Measurements from ENCODE around the gene SEMA5A.

DNA sequence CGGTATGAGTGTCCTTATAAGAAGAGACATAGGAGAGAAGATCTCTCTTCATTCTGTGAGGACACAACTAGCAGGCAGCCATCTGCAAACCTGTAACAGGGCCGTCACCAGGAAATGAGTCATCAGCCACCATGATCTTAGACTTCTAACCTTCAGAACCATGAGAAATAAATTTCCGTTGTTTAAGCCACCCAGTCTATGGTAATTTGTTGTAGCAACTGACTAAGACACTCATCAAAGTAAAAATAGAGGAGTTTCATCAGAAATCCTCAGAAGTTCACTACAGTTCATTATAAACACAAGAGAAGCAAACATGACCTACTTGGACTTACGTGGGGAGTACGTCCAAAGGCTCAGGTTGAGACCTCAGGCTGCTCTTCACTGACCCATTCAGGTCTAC, 357.7 kb downstream of the SEMA5A start:
- TF ChIP-seq, protein P1, sequence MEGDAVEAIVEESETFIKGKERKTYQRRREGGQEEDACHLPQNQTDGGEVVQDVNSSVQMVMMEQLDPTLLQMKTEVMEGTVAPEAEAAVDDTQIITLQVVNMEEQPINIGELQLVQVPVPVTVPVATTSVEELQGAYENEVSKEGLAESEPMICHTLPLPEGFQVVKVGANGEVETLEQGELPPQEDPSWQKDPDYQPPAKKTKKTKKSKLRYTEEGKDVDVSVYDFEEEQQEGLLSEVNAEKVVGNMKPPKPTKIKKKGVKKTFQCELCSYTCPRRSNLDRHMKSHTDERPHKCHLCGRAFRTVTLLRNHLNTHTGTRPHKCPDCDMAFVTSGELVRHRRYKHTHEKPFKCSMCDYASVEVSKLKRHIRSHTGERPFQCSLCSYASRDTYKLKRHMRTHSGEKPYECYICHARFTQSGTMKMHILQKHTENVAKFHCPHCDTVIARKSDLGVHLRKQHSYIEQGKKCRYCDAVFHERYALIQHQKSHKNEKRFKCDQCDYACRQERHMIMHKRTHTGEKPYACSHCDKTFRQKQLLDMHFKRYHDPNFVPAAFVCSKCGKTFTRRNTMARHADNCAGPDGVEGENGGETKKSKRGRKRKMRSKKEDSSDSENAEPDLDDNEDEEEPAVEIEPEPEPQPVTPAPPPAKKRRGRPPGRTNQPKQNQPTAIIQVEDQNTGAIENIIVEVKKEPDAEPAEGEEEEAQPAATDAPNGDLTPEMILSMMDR (IDR thresholded peaks at IDR 0.05) = no peak
- TF ChIP-seq FOXJ3 (CRISPR knock-in tag; IDR thresholded peaks at IDR 0.05) (no peak), TAF1 (IDR thresholded peaks at IDR 0.05; ENCODE audit: borderline replicate concordance, low read depth, low read length) (no peak), SMC3 (IDR thresholded peaks at IDR 0.05; ENCODE audit: low read depth, low read length) (no peak), ELF1 (IDR thresholded peaks at IDR 0.05) (no peak), EP300 (IDR thresholded peaks at IDR 0.05; ENCODE audit: borderline replicate concordance in 1 of 2, low read depth in 1 of 2, low read length in 1 of 2) (no peak), RAD21 (IDR thresholded peaks at IDR 0.05; ENCODE audit: low read length) (no peak), FOSL2 (IDR thresholded peaks at IDR 0.05; ENCODE audit: borderline replicate concordance, low read depth) (no peak), MXI1 (IDR thresholded peaks at IDR 0.05; ENCODE audit: low read depth, low read length) (no peak), YY1 (IDR thresholded peaks at IDR 0.05; ENCODE audit: low read depth) (no peak)
- TF ChIP-seq, protein P2, sequence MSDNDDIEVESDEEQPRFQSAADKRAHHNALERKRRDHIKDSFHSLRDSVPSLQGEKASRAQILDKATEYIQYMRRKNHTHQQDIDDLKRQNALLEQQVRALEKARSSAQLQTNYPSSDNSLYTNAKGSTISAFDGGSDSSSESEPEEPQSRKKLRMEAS (IDR thresholded peaks at IDR 0.05; ENCODE audit: low read depth) = no peak
- TF ChIP-seq, protein P3, sequence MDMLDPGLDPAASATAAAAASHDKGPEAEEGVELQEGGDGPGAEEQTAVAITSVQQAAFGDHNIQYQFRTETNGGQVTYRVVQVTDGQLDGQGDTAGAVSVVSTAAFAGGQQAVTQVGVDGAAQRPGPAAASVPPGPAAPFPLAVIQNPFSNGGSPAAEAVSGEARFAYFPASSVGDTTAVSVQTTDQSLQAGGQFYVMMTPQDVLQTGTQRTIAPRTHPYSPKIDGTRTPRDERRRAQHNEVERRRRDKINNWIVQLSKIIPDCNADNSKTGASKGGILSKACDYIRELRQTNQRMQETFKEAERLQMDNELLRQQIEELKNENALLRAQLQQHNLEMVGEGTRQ (IDR thresholded peaks at IDR 0.05; ENCODE audit: borderline replicate concordance, low read depth, low read length) = no peak
- TF ChIP-seq, protein P4, sequence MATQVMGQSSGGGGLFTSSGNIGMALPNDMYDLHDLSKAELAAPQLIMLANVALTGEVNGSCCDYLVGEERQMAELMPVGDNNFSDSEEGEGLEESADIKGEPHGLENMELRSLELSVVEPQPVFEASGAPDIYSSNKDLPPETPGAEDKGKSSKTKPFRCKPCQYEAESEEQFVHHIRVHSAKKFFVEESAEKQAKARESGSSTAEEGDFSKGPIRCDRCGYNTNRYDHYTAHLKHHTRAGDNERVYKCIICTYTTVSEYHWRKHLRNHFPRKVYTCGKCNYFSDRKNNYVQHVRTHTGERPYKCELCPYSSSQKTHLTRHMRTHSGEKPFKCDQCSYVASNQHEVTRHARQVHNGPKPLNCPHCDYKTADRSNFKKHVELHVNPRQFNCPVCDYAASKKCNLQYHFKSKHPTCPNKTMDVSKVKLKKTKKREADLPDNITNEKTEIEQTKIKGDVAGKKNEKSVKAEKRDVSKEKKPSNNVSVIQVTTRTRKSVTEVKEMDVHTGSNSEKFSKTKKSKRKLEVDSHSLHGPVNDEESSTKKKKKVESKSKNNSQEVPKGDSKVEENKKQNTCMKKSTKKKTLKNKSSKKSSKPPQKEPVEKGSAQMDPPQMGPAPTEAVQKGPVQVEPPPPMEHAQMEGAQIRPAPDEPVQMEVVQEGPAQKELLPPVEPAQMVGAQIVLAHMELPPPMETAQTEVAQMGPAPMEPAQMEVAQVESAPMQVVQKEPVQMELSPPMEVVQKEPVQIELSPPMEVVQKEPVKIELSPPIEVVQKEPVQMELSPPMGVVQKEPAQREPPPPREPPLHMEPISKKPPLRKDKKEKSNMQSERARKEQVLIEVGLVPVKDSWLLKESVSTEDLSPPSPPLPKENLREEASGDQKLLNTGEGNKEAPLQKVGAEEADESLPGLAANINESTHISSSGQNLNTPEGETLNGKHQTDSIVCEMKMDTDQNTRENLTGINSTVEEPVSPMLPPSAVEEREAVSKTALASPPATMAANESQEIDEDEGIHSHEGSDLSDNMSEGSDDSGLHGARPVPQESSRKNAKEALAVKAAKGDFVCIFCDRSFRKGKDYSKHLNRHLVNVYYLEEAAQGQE (IDR thresholded peaks at IDR 0.05; ENCODE audit: low read depth, low read length) = no peak
- TF ChIP-seq, protein P5, sequence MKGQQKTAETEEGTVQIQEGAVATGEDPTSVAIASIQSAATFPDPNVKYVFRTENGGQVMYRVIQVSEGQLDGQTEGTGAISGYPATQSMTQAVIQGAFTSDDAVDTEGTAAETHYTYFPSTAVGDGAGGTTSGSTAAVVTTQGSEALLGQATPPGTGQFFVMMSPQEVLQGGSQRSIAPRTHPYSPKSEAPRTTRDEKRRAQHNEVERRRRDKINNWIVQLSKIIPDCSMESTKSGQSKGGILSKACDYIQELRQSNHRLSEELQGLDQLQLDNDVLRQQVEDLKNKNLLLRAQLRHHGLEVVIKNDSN (IDR thresholded peaks at IDR 0.05; ENCODE audit: borderline replicate concordance, low read depth) = no peak
